ENCODE data around the gene CHST11.

The CHST11 gene

GRCh38 chr12:104667139-104667538 lies 210.4 kb downstream of the CHST11 start:
- Histone ChIP-seq H3K9me3 (ENCODE audit: control extremely low read depth in 1 of 5, control insufficient read depth in 4 of 5, insufficient read depth in 2 of 5, low read depth in 1 of 5, low read length in 4 of 5) (no peaks in the 10 kb centered on the region), H3K4me1 (ENCODE audit: control extremely low read depth in 1 of 4, control insufficient read depth in 4 of 4, insufficient read depth in 4 of 4, low read length in 3 of 4) (peaks cover 20 to 56% (median 41%) of the 10 kb centered on the region in 4 experiments), H3K27ac (ENCODE audit: insufficient read depth in 1 of 2, low read depth in 1 of 2, low read length in 2 of 2, poor library complexity in 1 of 2, severe bottlenecking in 2 of 2) (no peak overlapping the region), H3K36me3 (ENCODE audit: control insufficient read depth in 4 of 4, insufficient read depth in 4 of 4, low read length in 3 of 4) (peaks cover 0 to 48% (median 7%) of the 10 kb centered on the region in 4 experiments), H3K27me3 (replicated peaks in 2 of 5; ENCODE audit: control insufficient read depth in 4 of 5, insufficient read depth in 5 of 5, low read length in 4 of 5) (no peaks in the 10 kb centered on the region), H3K4me3 (ENCODE audit: control insufficient read depth in 1 of 7, extremely low read depth in 1 of 7, insufficient read depth in 4 of 7, low read depth in 2 of 7, low read length in 6 of 7) (no peak overlapping the region)
- POLR2A ChIA-PET, result no interaction called here
- DNase-seq, result no peak
- WGBS (ENCODE audit: insufficient coverage), result 93% methylated on average over 7 of the region's 7 CpGs
- CTCF ChIA-PET, result interaction anchor here (0.9 to 2.7 kb wide), 7 partner anchors 10 to 100 kb away, joined by 3 to 9 read pairs (median 3); no protein-coding TSS in a partner anchor

GRCh38 chr12:104668274-104668718 lies 211.5 kb downstream of the CHST11 start:
- ChIA-PET CTCF (interaction anchor here (0.7 to 2.7 kb wide), 5 partner anchors 11 to 23 kb away, joined by 3 to 9 read pairs (median 3); no protein-coding TSS in a partner anchor), POLR2A (no interaction called here)
- DNase-seq, result no peak
- Histone ChIP-seq H3K9me3 (ENCODE audit: control extremely low read depth in 1 of 5, control insufficient read depth in 4 of 5, insufficient read depth in 2 of 5, low read depth in 1 of 5, low read length in 4 of 5) (no peaks in the 10 kb centered on the region), H3K36me3 (ENCODE audit: control insufficient read depth in 4 of 4, insufficient read depth in 4 of 4, low read length in 3 of 4) (peaks cover 0 to 48% (median 6%) of the 10 kb centered on the region in 4 experiments), H3K27ac (ENCODE audit: insufficient read depth in 1 of 2, low read depth in 1 of 2, low read length in 2 of 2, poor library complexity in 1 of 2, severe bottlenecking in 2 of 2) (no peak overlapping the region), H3K4me3 (ENCODE audit: control insufficient read depth in 1 of 7, extremely low read depth in 1 of 7, insufficient read depth in 4 of 7, low read depth in 2 of 7, low read length in 6 of 7) (no peak overlapping the region), H3K4me1 (ENCODE audit: control extremely low read depth in 1 of 4, control insufficient read depth in 4 of 4, insufficient read depth in 4 of 4, low read length in 3 of 4) (peaks cover 20 to 68% (median 45%) of the 10 kb centered on the region in 4 experiments), H3K27me3 (replicated peaks in 2 of 5; ENCODE audit: control insufficient read depth in 4 of 5, insufficient read depth in 5 of 5, low read length in 4 of 5) (no peaks in the 10 kb centered on the region)
- WGBS (ENCODE audit: insufficient coverage), result 94% methylated on average over 11 of the region's 11 CpGs

- Histone ChIP-seq H3K4me3 (ENCODE audit: control insufficient read depth in 1 of 7, extremely low read depth in 1 of 7, insufficient read depth in 4 of 7, low read depth in 2 of 7, low read length in 6 of 7) (no peak overlapping the region), H3K4me1 (ENCODE audit: control extremely low read depth in 1 of 4, control insufficient read depth in 4 of 4, insufficient read depth in 4 of 4, low read length in 3 of 4) (peaks cover 20 to 75% (median 49%) of the 10 kb centered on the region in 4 experiments), H3K27ac (ENCODE audit: insufficient read depth in 1 of 2, low read depth in 1 of 2, low read length in 2 of 2, poor library complexity in 1 of 2, severe bottlenecking in 2 of 2) (peak overlapping the region in 1 of 2 experiments; percentile 3), H3K27me3 (replicated peaks in 2 of 5; ENCODE audit: control insufficient read depth in 4 of 5, insufficient read depth in 5 of 5, low read length in 4 of 5) (no peaks in the 10 kb centered on the region), H3K36me3 (ENCODE audit: control insufficient read depth in 4 of 4, insufficient read depth in 4 of 4, low read length in 3 of 4) (peaks cover 0 to 46% (median 3%) of the 10 kb centered on the region in 4 experiments), H3K9me3 (ENCODE audit: control extremely low read depth in 1 of 5, control insufficient read depth in 4 of 5, insufficient read depth in 2 of 5, low read depth in 1 of 5, low read length in 4 of 5) (no peaks in the 10 kb centered on the region)
- ChIA-PET POLR2A (interaction anchor here (0.6 to 1.9 kb wide), 4 partner anchors 19 to 99 kb away, joined by 3 to 5 read pairs (median 4); no protein-coding TSS in a partner anchor), CTCF (interaction anchor here (1.0 to 2.7 kb wide), 5 partner anchors 10 to 20 kb away, joined by 3 to 9 read pairs (median 5); no protein-coding TSS in a partner anchor)
- 79% methylated on average over 15 of the region's 19 CpGs for WGBS (ENCODE audit: insufficient coverage)
- no peak for DNase-seq
These were observed 212.5 kb downstream of the CHST11 start for GRCh38 chr12:104669089-104669721.

- peaks cover 20 to 73% (median 49%) of the 10 kb centered on the region in 4 experiments for H3K4me1 ChIP-seq (ENCODE audit: control extremely low read depth in 1 of 4, control insufficient read depth in 4 of 4, insufficient read depth in 4 of 4, low read length in 3 of 4)
- no peaks in the 10 kb centered on the region for H3K9me3 ChIP-seq (ENCODE audit: control extremely low read depth in 1 of 5, control insufficient read depth in 4 of 5, insufficient read depth in 2 of 5, low read depth in 1 of 5, low read length in 4 of 5)
- ChIA-PET POLR2A (interaction anchor here (0.7 to 1.9 kb wide), 4 partner anchors 18 to 147 kb away, joined by 3 to 5 read pairs (median 4); no protein-coding TSS in a partner anchor), CTCF (interaction anchor here (1.0 to 2.8 kb wide), 5 partner anchors 10 to 66 kb away, joined by 3 to 8 read pairs (median 5); no protein-coding TSS in a partner anchor)
- DNase-seq, result peak; percentile 85 to 99 (median 99)
- WGBS (ENCODE audit: insufficient coverage), result 15% methylated on average over 2 of the region's 6 CpGs
- H3K27me3 ChIP-seq (replicated peaks in 2 of 5; ENCODE audit: control insufficient read depth in 4 of 5, insufficient read depth in 5 of 5, low read length in 4 of 5), result no peaks in the 10 kb centered on the region
- H3K27ac ChIP-seq (ENCODE audit: insufficient read depth in 1 of 2, low read depth in 1 of 2, low read length in 2 of 2, poor library complexity in 1 of 2, severe bottlenecking in 2 of 2), result no peak overlapping the region
- H3K36me3 ChIP-seq (ENCODE audit: control insufficient read depth in 4 of 4, insufficient read depth in 4 of 4, low read length in 3 of 4), result peaks cover 0 to 39% (median 3%) of the 10 kb centered on the region in 4 experiments
- no peak overlapping the region for H3K4me3 ChIP-seq (ENCODE audit: control insufficient read depth in 1 of 7, extremely low read depth in 1 of 7, insufficient read depth in 4 of 7, low read depth in 2 of 7, low read length in 6 of 7)
These were observed 213.1 kb downstream of the CHST11 start for GRCh38 chr12:104669851-104670337.

- ChIA-PET POLR2A (interaction anchor here (0.9 to 2.1 kb wide), 4 partner anchors 17 to 147 kb away, joined by 3 to 5 read pairs (median 4); no protein-coding TSS in a partner anchor), CTCF (interaction anchor here (1.0 to 2.8 kb wide), 8 partner anchors 10 to 102 kb away, joined by 3 to 8 read pairs (median 5); no protein-coding TSS in a partner anchor)
- Histone ChIP-seq H3K27ac (ENCODE audit: insufficient read depth in 1 of 2, low read depth in 1 of 2, low read length in 2 of 2, poor library complexity in 1 of 2, severe bottlenecking in 2 of 2) (peak overlapping the region; percentile 27 to 72), H3K9me3 (ENCODE audit: control extremely low read depth in 1 of 5, control insufficient read depth in 4 of 5, insufficient read depth in 2 of 5, low read depth in 1 of 5, low read length in 4 of 5) (no peaks in the 10 kb centered on the region), H3K27me3 (replicated peaks in 2 of 5; ENCODE audit: control insufficient read depth in 4 of 5, insufficient read depth in 5 of 5, low read length in 4 of 5) (no peaks in the 10 kb centered on the region), H3K4me3 (ENCODE audit: control insufficient read depth in 1 of 7, extremely low read depth in 1 of 7, insufficient read depth in 4 of 7, low read depth in 2 of 7, low read length in 6 of 7) (peak overlapping the region in 1 of 7 experiments; percentile 35), H3K4me1 (ENCODE audit: control extremely low read depth in 1 of 4, control insufficient read depth in 4 of 4, insufficient read depth in 4 of 4, low read length in 3 of 4) (peaks cover 20 to 73% (median 49%) of the 10 kb centered on the region in 4 experiments), H3K36me3 (ENCODE audit: control insufficient read depth in 4 of 4, insufficient read depth in 4 of 4, low read length in 3 of 4) (peaks cover 0 to 39% (median 4%) of the 10 kb centered on the region in 4 experiments)
- WGBS (ENCODE audit: insufficient coverage), result 100% methylated on average over 1 of the region's 6 CpGs
- peak in 2 of 3 donors; percentile 39 to 58 for DNase-seq
These were observed 214.0 kb downstream of the CHST11 start for GRCh38 chr12:104670439-104671408.

- 45% methylated on average over 10 of the region's 12 CpGs for WGBS (ENCODE audit: insufficient coverage)
- Histone ChIP-seq H3K9me3 (ENCODE audit: control extremely low read depth in 1 of 5, control insufficient read depth in 4 of 5, insufficient read depth in 2 of 5, low read depth in 1 of 5, low read length in 4 of 5) (no peaks in the 10 kb centered on the region), H3K4me1 (ENCODE audit: control extremely low read depth in 1 of 4, control insufficient read depth in 4 of 4, insufficient read depth in 4 of 4, low read length in 3 of 4) (peaks cover 20 to 73% (median 49%) of the 10 kb centered on the region in 4 experiments), H3K36me3 (ENCODE audit: control insufficient read depth in 4 of 4, insufficient read depth in 4 of 4, low read length in 3 of 4) (peaks cover 0 to 40% (median 4%) of the 10 kb centered on the region in 4 experiments), H3K27me3 (replicated peaks in 2 of 5; ENCODE audit: control insufficient read depth in 4 of 5, insufficient read depth in 5 of 5, low read length in 4 of 5) (no peaks in the 10 kb centered on the region), H3K4me3 (ENCODE audit: control insufficient read depth in 1 of 7, extremely low read depth in 1 of 7, insufficient read depth in 4 of 7, low read depth in 2 of 7, low read length in 6 of 7) (no peak overlapping the region), H3K27ac (ENCODE audit: insufficient read depth in 1 of 2, low read depth in 1 of 2, low read length in 2 of 2, poor library complexity in 1 of 2, severe bottlenecking in 2 of 2) (peak overlapping the region; percentile 37 to 72)
- POLR2A ChIA-PET, result interaction anchor here (1.7 to 2.1 kb wide), 4 partner anchors 16 to 148 kb away, joined by 3 to 5 read pairs (median 4); no protein-coding TSS in a partner anchor
- DNase-seq, result peak; percentile 88 to 98 (median 98)
- CTCF ChIA-PET, result interaction anchor here (1.0 to 2.8 kb wide), 8 partner anchors 10 to 149 kb away, joined by 3 to 8 read pairs (median 4); no protein-coding TSS in a partner anchor
These were observed 214.8 kb downstream of the CHST11 start for GRCh38 chr12:104671409-104672095.

Data from common myeloid progenitor, CD34-positive (primary cell).